ENCODE data around the gene MAP3K14.

DNA sequence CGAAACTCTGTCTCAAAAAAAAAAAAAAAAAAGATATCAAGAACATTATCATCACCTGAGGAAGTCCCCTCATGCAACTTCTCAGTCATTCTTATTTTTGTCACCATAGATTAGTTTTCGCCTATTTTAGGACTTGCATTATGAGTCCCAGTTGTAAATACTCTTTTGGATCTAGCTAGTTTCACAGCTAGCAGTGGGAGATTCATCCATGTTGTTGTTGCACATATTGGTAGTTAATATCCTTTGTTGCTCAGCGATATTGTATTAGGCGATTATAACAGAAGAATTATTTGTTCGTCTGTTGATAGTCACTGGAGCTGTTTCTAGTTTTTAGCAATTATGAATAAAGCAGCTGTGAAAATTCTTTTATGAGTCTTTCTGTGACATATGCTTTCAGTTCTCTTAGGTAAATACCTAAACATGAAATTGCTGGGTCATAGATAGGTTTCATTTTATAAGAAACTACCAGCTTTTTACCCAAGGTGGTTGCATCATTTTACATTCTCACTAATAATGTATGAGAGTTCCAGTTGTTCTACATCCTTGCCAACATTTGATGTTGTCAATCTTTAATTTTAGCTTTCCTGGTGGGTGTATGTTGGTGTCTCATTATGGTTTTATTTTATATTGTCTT lies 40.7 kb upstream of the MAP3K14 start:
- TF ChIP-seq POLR2AphosphoS5 (IDR thresholded peaks at IDR 0.05; ENCODE audit: low read depth, low read length): no peak
- no peak for TF ChIP-seq TAF1 (IDR thresholded peaks at IDR 0.05; ENCODE audit: borderline replicate concordance, insufficient read depth, low read length)
- no peak for TF ChIP-seq SIN3A (IDR thresholded peaks at IDR 0.05; ENCODE audit: borderline replicate concordance, insufficient read depth, low read length)
- TF ChIP-seq REST (IDR thresholded peaks at IDR 0.05; ENCODE audit: insufficient read depth in 1 of 2, low read depth in 2 of 2, low read length in 2 of 2): no peak

All from PFSK-1 (cell line).